ENCODE results near the gene MUC5AC. TPM values are rescaled to one million over a fixed set of nuclear protein-coding genes. Genes with fewer than 3 reads are reported as not detected.

The MUC5AC gene
- total and polyA plus RNA-seq, 7 donors = 0.02 TPM; not detected in 6

DNA sequence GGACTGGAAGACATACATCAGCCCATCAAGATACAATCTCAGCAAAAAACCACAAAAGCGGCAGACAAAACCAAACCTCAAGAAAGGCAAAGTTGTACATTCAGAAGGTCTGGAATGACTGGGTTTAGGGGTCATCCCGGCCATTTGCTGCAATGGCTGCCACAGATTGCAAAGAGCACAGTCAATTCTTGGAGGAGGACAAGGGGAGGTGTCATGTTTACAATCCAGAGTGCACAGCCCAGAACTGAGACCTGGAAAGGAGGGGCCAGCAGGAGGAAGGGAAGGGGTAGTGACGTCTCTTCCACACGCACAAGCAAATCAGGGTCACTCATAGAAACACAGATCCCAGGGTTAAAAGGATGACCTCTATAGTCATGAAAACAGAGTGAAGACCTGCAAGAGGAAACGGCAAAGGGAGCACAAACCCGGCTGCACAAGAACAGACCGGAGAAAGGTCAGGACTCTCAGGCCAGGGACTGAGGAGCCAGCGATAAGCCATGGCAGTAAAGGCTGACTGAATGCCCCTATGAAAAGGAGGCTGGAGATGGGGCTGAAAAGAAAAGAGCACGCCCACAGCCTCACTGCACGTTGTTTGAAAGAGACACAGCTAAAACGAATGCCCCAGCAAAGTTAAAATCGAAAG is 18.2 kb upstream of the MUC5AC start:
- Histone ChIP-seq H3K36me3 (ENCODE audit: insufficient read depth in 1 of 2, low read depth in 1 of 2) (no peaks in the 10 kb centered on the region), H3K27ac (no peak overlapping the region), H3K27me3 (ENCODE audit: insufficient read depth in 3 of 3, low read length in 2 of 3) (peaks cover 0 to 33% (median 0%) of the 10 kb centered on the region in 3 donors), H3K4me1 (no peaks in the 10 kb centered on the region), H3K9me3 (peaks cover 16% of the 10 kb centered on the region), H3K4me3 (no peak overlapping the region)
- WGBS, 3 donors = 39 to 41% (median 40%) methylated on average over 12 of the region's 12 CpGs
- intact Hi-C loops (cut with DNase I) = no loop called here
- ATAC-seq (no peak), DNase-seq (no peak)
- TF ChIP-seq, protein P1, sequence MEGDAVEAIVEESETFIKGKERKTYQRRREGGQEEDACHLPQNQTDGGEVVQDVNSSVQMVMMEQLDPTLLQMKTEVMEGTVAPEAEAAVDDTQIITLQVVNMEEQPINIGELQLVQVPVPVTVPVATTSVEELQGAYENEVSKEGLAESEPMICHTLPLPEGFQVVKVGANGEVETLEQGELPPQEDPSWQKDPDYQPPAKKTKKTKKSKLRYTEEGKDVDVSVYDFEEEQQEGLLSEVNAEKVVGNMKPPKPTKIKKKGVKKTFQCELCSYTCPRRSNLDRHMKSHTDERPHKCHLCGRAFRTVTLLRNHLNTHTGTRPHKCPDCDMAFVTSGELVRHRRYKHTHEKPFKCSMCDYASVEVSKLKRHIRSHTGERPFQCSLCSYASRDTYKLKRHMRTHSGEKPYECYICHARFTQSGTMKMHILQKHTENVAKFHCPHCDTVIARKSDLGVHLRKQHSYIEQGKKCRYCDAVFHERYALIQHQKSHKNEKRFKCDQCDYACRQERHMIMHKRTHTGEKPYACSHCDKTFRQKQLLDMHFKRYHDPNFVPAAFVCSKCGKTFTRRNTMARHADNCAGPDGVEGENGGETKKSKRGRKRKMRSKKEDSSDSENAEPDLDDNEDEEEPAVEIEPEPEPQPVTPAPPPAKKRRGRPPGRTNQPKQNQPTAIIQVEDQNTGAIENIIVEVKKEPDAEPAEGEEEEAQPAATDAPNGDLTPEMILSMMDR (IDR thresholded peaks at IDR 0.05) = no peak

DNA sequence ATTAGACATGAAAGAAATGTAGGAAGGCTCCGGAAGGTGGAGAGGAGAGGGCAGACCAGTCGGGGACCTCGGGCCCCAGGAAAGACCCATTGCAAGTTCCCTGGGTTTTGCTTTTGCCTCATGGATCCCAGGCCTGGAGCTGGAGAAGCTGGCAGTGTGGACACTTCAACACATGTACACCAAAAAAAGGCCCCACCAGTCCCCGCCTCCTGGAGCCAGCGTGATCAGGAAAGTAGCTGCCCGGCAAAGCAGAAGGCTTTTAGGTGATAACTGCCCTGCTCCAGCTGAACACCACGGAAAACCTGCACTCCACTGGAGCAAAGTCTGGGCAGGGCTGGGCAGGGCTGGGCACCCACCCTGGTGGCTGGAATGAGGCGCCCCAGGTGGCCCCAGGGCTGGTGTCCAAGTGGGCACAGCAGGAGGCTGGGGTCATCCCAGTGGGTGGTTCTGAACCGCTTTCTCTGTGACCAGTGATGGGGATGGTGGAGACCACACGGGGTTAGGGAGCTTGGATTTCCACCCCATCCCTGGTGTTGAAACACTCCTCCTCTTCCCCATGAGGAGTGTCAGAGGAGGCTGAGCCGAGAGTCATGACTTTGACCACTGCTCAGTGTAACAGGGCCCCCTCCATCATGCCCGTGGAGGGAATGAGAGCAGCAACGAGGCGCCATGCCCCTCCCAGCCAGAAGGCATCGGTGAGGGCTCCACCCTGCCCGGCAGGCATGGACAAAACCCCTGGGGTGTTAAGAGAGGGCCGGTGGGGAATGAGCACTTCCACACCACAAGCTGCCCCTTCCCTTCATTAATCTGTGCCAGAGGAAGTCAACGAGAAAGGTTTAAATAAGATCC is 16.9 kb upstream of the MUC5AC start:
- 77 to 81% (median 78%) methylated on average over 18 of the region's 18 CpGs for WGBS, 3 donors
- ATAC-seq = no peak

DNA sequence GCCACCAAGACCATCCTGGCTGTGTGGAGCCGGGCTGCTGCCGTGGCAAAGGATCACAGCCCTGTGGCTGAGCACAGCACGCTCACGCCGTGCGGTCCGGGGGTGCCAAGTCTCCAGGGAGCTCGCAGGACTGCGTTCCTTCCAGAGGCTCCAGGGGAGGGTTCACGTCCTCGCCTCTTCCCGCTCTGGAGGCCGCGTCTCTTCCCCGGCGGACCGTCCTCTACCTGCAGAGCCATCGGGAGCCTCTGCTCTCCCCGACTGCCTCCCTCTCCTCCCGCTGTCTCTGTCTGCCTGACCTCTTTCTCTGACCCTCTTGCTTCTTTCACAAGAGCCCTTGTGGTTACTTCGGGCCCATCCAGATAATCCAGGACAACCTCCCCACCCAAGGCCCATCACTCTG is 11.4 kb upstream of the MUC5AC start:
- peaks cover 8% of the 10 kb centered on the region for H3K9me3 ChIP-seq
- intact Hi-C loops (cut with DNase I) = no loop called here
- no peak overlapping the region for H3K4me3 ChIP-seq
- WGBS, 3 donors = 84 to 90% (median 89%) methylated on average over 21 of the region's 21 CpGs
- TF ChIP-seq, protein P1 (IDR thresholded peaks at IDR 0.05) = no peak
- H3K4me1 ChIP-seq = no peaks in the 10 kb centered on the region
- DNase-seq = no peak
- no peak overlapping the region for H3K27ac ChIP-seq
- no peaks in the 10 kb centered on the region for H3K36me3 ChIP-seq (ENCODE audit: insufficient read depth in 1 of 2, low read depth in 1 of 2)
- ATAC-seq = no peak
- peaks cover 0 to 7% (median 0%) of the 10 kb centered on the region in 3 donors for H3K27me3 ChIP-seq (ENCODE audit: insufficient read depth in 3 of 3, low read length in 2 of 3)

More for the DNA sequence above, 16.9 kb upstream of the MUC5AC start:
- intact Hi-C loops (cut with DNase I) = no loop called here
- H3K4me3 ChIP-seq = no peak overlapping the region
- no peaks in the 10 kb centered on the region for H3K36me3 ChIP-seq (ENCODE audit: insufficient read depth in 1 of 2, low read depth in 1 of 2)
- peaks cover 0 to 33% (median 0%) of the 10 kb centered on the region in 3 donors for H3K27me3 ChIP-seq (ENCODE audit: insufficient read depth in 3 of 3, low read length in 2 of 3)
- TF ChIP-seq, protein P1 (IDR thresholded peaks at IDR 0.05) = no peak
- H3K27ac ChIP-seq = no peak overlapping the region
- peaks cover 8% of the 10 kb centered on the region for H3K9me3 ChIP-seq
- no peak for DNase-seq
- no peaks in the 10 kb centered on the region for H3K4me1 ChIP-seq

DNA sequence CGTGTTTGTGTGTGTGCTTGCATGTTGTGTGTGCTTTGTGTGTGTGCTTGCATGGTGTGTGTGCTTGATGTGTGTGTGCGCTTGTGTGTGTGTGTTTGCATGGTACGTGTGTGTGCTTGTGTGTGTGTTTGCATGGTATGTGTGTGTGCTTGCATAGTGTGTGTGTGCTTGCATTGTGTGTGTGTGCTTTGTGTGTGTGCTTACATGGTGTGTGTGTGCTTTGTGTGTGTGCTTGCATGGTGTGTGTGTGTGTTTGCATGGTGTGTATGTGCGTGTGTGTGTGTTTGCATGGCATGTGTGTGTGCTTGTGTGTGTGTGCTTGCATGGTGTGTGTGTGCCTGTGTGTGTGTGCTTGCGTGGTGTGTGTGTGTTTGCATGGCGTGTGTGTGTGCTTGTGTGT is 10.0 kb upstream of the MUC5AC start:
- Histone ChIP-seq H3K4me1 (no peaks in the 10 kb centered on the region), H3K27me3 (ENCODE audit: insufficient read depth in 3 of 3, low read length in 2 of 3) (peaks cover 0 to 14% (median 0%) of the 10 kb centered on the region in 3 donors), H3K27ac (no peak overlapping the region), H3K9me3 (peaks cover 8% of the 10 kb centered on the region), H3K4me3 (no peak overlapping the region), H3K36me3 (ENCODE audit: insufficient read depth in 1 of 2, low read depth in 1 of 2) (no peaks in the 10 kb centered on the region)
- ATAC-seq (no peak), DNase-seq (no peak)
- intact Hi-C loops (cut with DNase I) = no loop called here
- TF ChIP-seq, protein P1 (IDR thresholded peaks at IDR 0.05) = no peak
- WGBS, 3 donors = 90 to 97% (median 96%) methylated on average over 6 of the region's 6 CpGs
